ENCODE measurements around the gene NKX1-1.
"Not testable (repeated sequence)": the region's sequence is repeated elsewhere in the genome, so short reads cannot be mapped to it uniquely, and the experiment has no call there.

The NKX1-1 gene

GRCh38 chr4:1373892-1374705, 32.1 kb downstream of the NKX1-1 start:
- no peak for TF ChIP-seq CTCF (conservative IDR thresholded peaks at IDR 0.05)
- no peak overlapping the region for H3K27ac ChIP-seq

- not testable (repeated sequence) for H3K27ac ChIP-seq
Measured at GRCh38 chr4:1372576-1372975, 33.7 kb downstream of the NKX1-1 start.

GRCh38 chr4:1371176-1372165, 34.8 kb downstream of the NKX1-1 start:
- no peak for TF ChIP-seq CTCF (conservative IDR thresholded peaks at IDR 0.05)

GRCh38 chr4:1370321-1371124, 35.7 kb downstream of the NKX1-1 start:
- no peak overlapping the region for H3K27ac ChIP-seq
- TF ChIP-seq CTCF (conservative IDR thresholded peaks at IDR 0.05), result no peak

More at GRCh38 chr4:1371176-1372165, 34.8 kb downstream of the NKX1-1 start:
- H3K27ac ChIP-seq, result no peak overlapping the region

- TF ChIP-seq CTCF (conservative IDR thresholded peaks at IDR 0.05), result no peak
- H3K27ac ChIP-seq, result no peak overlapping the region
Measured at GRCh38 chr4:1369479-1370079, 36.7 kb downstream of the NKX1-1 start.

GRCh38 chr4:1369091-1369450, 37.2 kb downstream of the NKX1-1 start:
- no peak overlapping the region for H3K27ac ChIP-seq
- TF ChIP-seq CTCF (conservative IDR thresholded peaks at IDR 0.05), result no peak

- H3K27ac ChIP-seq, result no peak overlapping the region
- TF ChIP-seq CTCF (conservative IDR thresholded peaks at IDR 0.05), result no peak
Measured at GRCh38 chr4:1368421-1369090, 37.7 kb downstream of the NKX1-1 start.
